Gastroesophageal sphincter (tissue), 4 donors: Measurements from ENCODE around the gene KIF26A. TPM values are rescaled to one million over a fixed set of nuclear protein-coding genes. Genes with fewer than 3 reads are reported as not detected.

Source experiments
- ATAC-seq: fragments of 150-250 bp; one replicate; pipeline ENCODE4 v1.9.1; 2016; ENCODE audit warnings: mild to moderate bottlenecking, moderate library complexity
- H3K27ac ChIP-seq, 4 donors: fragments of 200-600 bp; sonication (generic) in 3 of 4; 1 replicate in 3 of 4; 2 replicates in 1 of 4; pipeline ENCODE4 v1.5.1; 2016 to 2019
- H3K27me3 ChIP-seq: fragments of 200-600 bp; sonication (generic); one replicate; pipeline ENCODE4 v1.5.1; 2019
- H3K36me3 ChIP-seq, 2 donors: fragments of 200-600 bp; sonication (generic); one replicate each; pipeline ENCODE4 v1.5.1; 2019; ENCODE audit warnings: control low read depth in 1 of 2
- H3K4me1 ChIP-seq, 3 donors: fragments of 200-600 bp; sonication (generic); 1 replicate in 2 of 3; 2 replicates in 1 of 3; pipeline ENCODE4 v1.5.1; 2016 to 2019; ENCODE audit warnings: control low read depth in 2 of 3
- H3K4me3 ChIP-seq, 2 donors: fragments of 200-600 bp; sonication (generic); one replicate each; pipeline ENCODE4 v1.5.1; 2019; ENCODE audit warnings: mild to moderate bottlenecking in 1 of 2, moderate library complexity in 1 of 2
- H3K9me3 ChIP-seq, 3 donors: fragments of 200-600 bp; sonication (generic); one replicate each; pipeline ENCODE4 v1.5.1; 2017 to 2019; ENCODE audit warnings: control low read depth in 2 of 3
- CTCF ChIP-seq, 4 experiments: fragments of 200-600 bp in 2 of 4; fragments of 450-650 bp in 2 of 4; sonication (generic) in 1 of 4; IDR thresholded peaks; one replicate each; pipeline ENCODE4 v1.5.1; 2017 to 2019; ENCODE audit warnings: antibody characterized with exemption in 4 of 4, mild to moderate bottlenecking in 2 of 4, moderate library complexity in 2 of 4
- EP300 ChIP-seq: sonication (generic); formaldehyde crosslinking; IDR thresholded peaks from one replicate; pipeline ENCODE4 v1.6.1; 2017; ENCODE audit warnings: antibody characterized with exemption, mild to moderate bottlenecking
- POLR2A ChIP-seq, 2 donors: fragments of 450-650 bp; IDR thresholded peaks; one replicate each; pipeline ENCODE4 v1.6.1; 2017; ENCODE audit warnings: antibody characterized with exemption in 2 of 2, mild to moderate bottlenecking in 2 of 2, moderate library complexity in 1 of 2
- POLR2AphosphoS5 ChIP-seq: sonication (generic); formaldehyde crosslinking; IDR thresholded peaks from one replicate; pipeline ENCODE4 v1.6.1; 2017; ENCODE audit warnings: antibody characterized with exemption
- WGBS, 2 donors: methylation state at CpG; one replicate each; pipeline ENCODE4 v1.1.5; 2018; ENCODE audit warnings: low coverage in 1 of 2; 5-methylcytosine and 5-hydroxymethylcytosine counted together
- total RNA-seq, 4 donors: library from RNA; depleted of rRNA; stranded (reverse); fragments of >200 nt; gene quantifications; one replicate each; pipeline ENCODE4 v1.1.0, GENCODE V29; 2016

Gene KIF26A
- total RNA-seq, 4 donors from 2014 or later, result 2.2 to 6.9 (median 2.9) TPM

- no peak for ATAC-seq
- Histone ChIP-seq H3K4me1 (peaks cover 0 to 21% (median 14%) of the 10 kb centered on the region in 3 donors), H3K36me3 (no peaks in the 10 kb centered on the region), H3K27ac (no peak overlapping the region), H3K27me3 (peaks cover 96% of the 10 kb centered on the region), H3K9me3 (peaks cover 0 to 15% (median 0%) of the 10 kb centered on the region in 3 donors), H3K4me3 (no peak overlapping the region)
- no CpG with 5 or more reads among the region's 30 CpGs for WGBS, 2 donors
- TF ChIP-seq POLR2A (IDR thresholded peaks at IDR 0.05) (no peak), POLR2AphosphoS5 (no peak), EP300 (no peak), CTCF (IDR thresholded peaks at IDR 0.05) (no peak)
These were observed 20.2 kb upstream of the KIF26A start for GRCh38 chr14:104118006-104118844.

GRCh38 chr14:104119119-104119487 is 19.3 kb upstream of the KIF26A start:
- no CpG with 5 or more reads among the region's 3 CpGs for WGBS, 2 donors
- TF ChIP-seq EP300, result no peak
- TF ChIP-seq CTCF (IDR thresholded peaks at IDR 0.05), result no peak
- TF ChIP-seq POLR2A (IDR thresholded peaks at IDR 0.05), result no peak
- TF ChIP-seq POLR2AphosphoS5, result no peak
- H3K4me1 ChIP-seq, result peaks cover 0 to 21% (median 14%) of the 10 kb centered on the region in 3 donors
- H3K27me3 ChIP-seq, result peaks cover 93% of the 10 kb centered on the region
- no peaks in the 10 kb centered on the region for H3K36me3 ChIP-seq
- H3K9me3 ChIP-seq, result peaks cover 0 to 23% (median 2%) of the 10 kb centered on the region in 3 donors
- ATAC-seq, result no peak
- H3K4me3 ChIP-seq, result no peak overlapping the region
- no peak overlapping the region for H3K27ac ChIP-seq

GRCh38 chr14:104119488-104120251 is 18.7 kb upstream of the KIF26A start:
- Histone ChIP-seq H3K4me3 (no peak overlapping the region), H3K27ac (no peak overlapping the region), H3K9me3 (peaks cover 0 to 29% (median 2%) of the 10 kb centered on the region in 3 donors), H3K27me3 (peaks cover 91% of the 10 kb centered on the region), H3K4me1 (peaks cover 0 to 21% (median 14%) of the 10 kb centered on the region in 3 donors), H3K36me3 (no peaks in the 10 kb centered on the region)
- TF ChIP-seq POLR2AphosphoS5 (no peak), CTCF (IDR thresholded peaks at IDR 0.05) (no peak), EP300 (no peak), POLR2A (IDR thresholded peaks at IDR 0.05) (no peak)
- 10% methylated on average over 2 of the region's 18 CpGs; no CpG with 5 or more reads in 1 of the 2 donors for WGBS, 2 donors
- no peak for ATAC-seq

- ATAC-seq, result no peak
- Histone ChIP-seq H3K9me3 (peaks cover 0 to 36% (median 2%) of the 10 kb centered on the region in 3 donors), H3K27ac (no peak overlapping the region), H3K27me3 (peaks cover 85% of the 10 kb centered on the region), H3K4me1 (peaks cover 0 to 21% (median 14%) of the 10 kb centered on the region in 3 donors), H3K36me3 (no peaks in the 10 kb centered on the region), H3K4me3 (no peak overlapping the region)
- 54 to 70% methylated on average over 2 to 3 of the region's 5 CpGs for WGBS, 2 donors
- TF ChIP-seq CTCF (IDR thresholded peaks at IDR 0.05) (no peak), POLR2A (IDR thresholded peaks at IDR 0.05) (no peak), EP300 (no peak), POLR2AphosphoS5 (no peak)
These were observed 18.1 kb upstream of the KIF26A start for GRCh38 chr14:104120281-104120741.
